HS-5 (cell line): ENCODE measurements around the gene ZNF169.
A peak's percentile ranks its signal among the peaks of the same experiment; 100 is the strongest.
"Not testable (repeated sequence)": the region's sequence is repeated elsewhere in the genome, so short reads cannot be mapped to it uniquely, and the experiment has no call there.

Experiments
- DNase-seq: peaks from one replicate; pipeline ENCODE4 v3.0.0-alpha.2; 2012; ENCODE audit warnings: low read depth

Gene ZNF169

GRCh38 chr9:94259077-94259862, at the start of gene ZNF169:
Gene ZNF169 (plus strand): TSS chr9:94259298. CDS start chr9:94278813, 19,515 bp downstream.
- peak; percentile 56 for DNase-seq

DNA sequence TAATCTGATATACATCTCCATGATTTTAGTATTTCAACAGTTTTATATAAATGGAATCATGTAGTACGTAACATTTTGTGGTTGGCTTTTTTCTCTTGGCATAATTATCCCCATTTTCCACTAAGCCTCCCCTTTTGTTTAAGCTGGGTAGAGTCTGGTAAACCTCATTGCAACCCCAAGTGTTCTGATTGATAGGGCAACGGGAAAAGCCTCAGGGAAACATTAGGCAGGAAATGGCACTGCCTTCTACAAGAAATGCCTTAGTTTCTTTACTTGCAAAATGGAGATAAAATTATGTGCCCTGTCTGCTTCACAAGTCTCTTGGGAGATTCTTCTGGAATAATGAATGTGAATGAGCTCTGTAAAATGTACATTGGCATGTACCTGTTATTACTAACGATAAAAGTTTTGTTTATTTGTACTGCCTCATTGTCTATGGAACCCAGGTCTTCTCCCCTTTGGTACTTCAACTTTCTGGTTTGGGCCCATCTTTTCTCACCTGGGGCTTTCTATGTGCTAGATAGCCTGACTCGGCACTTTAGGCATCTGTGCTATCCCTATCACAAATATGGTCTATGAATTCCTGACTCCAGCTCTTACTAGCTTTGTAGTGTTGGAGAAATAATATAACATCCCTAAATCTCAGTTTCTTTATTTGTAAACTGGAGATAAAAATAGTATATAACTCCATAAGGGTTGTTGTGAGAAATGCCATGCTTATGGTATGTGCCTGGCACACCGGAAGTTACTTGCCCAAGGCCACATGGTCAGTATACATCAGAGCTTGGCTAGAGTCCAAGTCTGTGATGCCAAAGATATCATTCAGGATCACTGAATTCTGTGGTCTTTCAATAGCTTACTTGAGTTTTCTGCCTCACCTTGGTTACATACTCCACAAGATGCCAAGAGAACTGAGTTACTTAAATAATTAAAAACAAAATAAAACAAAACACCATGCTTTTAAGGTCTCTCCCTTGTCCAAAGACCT, 48.2 kb upstream of the ZNF169 start:
- DNase-seq, result no peak

DNA sequence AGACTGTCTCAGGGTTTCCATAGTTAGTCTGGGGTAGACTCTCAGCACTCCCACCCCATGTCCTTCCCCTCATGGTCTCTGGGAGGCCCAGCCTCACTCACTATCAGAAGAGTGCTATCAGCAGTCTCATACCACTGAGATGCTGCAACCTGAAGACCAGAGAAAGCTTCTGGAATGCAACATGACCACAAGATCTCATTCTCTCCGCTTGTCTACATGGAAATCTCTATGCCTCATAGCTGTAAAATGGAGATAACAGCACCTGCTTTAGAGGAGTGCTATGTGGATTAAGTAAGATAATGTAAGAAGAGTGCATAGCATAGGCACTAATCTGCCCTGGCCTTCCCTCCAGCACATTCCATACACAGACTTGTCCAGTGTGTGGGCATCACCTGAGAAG, 47.0 kb upstream of the ZNF169 start:
- no peak for DNase-seq

GRCh38 chr9:94212531-94212930, 46.6 kb upstream of the ZNF169 start:
- no peak for DNase-seq

- peak; percentile 52 for DNase-seq
Observed at GRCh38 chr9:94213511-94214124, 45.5 kb upstream of the ZNF169 start.

DNA sequence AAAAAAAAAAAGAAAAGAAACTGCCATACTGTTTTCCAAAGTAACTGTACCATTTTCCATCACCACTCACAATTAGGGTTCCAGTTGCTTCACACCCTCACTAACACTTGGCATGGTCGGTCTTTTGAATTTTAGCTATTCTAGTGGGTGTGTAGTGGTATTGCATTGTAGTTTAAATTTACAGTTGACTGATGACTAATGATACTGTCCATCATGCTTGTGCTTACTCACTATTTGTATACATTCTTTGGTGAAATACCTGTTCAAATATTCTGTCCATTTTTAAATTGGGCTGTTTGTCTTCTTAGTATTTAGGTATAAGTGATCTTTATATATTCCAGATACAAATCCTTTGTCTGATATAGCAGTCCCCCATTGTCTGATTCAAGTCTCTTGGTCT, 36.2 kb upstream of the ZNF169 start:
- DNase-seq, result no peak

DNA sequence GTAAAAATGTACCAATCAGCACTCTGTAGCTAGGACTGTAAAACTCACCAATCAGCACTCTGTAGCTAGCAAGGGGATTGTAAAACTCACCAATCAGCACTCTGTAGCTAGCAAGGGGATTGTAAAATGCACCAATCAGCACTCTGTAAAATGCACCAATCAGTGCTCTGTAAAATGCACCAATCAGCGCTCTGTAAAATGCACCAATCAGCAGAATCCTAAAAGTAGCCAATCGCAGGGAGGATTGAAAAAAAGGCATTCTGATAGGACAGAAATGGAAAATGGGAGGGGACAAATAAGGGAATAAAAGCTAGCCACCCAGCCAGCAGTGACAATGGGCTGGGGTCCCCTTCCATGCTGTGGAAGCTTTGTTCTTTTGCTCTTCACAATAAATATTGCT, 33.7 kb upstream of the ZNF169 start:
- DNase-seq, result not testable (repeated sequence)

DNA sequence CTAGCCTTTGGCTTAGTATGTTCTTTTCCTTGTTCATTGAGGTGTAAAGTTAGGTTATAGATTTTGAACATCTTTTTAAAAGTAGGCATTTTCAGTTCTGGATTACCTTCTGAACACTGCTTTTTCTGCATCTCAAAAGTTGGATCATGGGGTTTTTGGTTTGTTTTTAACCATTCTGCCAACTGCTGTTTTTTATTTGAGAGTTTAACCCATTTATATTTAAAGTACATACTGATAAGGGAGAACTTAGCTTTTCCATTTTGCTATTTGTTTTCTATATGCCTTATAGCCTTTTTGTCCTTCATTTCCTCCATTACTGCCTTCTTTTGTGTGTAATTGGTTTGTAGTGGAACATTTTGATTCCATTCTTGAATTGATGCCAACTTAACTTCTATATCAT, 30.5 kb upstream of the ZNF169 start:
- DNase-seq, result no peak

DNA sequence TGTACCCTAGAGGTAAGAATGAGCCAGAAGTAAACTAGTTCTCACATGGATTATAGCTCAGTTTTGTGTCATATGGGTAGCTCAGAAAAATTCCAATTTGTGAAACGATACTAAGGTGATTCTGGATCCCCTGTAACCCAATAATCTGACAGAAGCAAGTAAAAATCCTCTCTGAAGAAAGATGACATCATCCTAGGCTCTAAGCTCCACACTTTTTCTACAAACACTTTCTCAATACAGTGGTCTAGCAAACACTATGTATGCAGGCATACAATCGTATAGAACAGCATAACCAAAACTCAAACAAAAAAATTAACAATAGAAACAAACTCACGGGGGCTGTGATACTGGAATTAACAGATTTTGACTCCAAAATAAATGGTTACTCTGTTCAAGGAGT, 26.7 kb upstream of the ZNF169 start:
- no peak for DNase-seq

DNA sequence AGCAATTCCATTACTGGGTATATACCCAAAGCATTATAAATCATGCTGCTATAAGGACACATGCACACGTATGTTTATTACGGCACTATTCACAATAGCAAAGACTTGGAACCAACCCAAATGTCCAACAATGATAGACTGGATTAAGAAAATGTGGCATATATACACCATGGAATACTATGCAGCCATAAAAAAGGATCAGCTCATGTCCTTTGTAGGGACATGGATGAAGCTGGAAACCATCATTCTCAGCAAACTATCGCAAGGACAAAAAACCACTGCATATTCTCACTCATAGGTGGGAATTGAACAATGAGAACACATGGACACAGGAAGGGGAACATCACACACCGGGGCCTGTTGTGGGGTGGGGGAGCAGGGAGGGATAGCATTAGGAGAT, 18.0 kb upstream of the ZNF169 start:
- DNase-seq, result not testable (repeated sequence)

DNA sequence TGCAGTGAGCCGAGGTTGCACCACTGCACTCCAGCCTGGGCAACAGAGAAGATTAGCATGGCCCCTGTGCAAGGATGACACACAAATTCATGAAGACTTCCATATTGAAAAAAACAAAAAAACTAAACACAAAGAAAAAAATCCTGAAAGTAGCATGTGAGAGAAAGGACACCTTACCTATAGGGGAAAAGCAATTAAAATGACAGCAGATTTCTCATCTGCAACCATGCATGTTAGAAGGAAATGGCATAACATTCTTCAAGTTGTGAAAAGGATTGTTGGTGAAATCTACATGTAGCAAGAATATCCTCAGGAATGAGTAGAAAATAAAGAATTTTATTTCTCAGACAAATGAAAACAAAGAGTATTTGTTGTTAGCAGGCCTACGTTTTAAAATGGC, 13.4 kb upstream of the ZNF169 start:
- no peak for DNase-seq

- no peak for DNase-seq
Observed at GRCh38 chr9:94250456-94250855, 8.6 kb upstream of the ZNF169 start.

- no peak for DNase-seq
Observed at GRCh38 chr9:94256007-94256406, 3.1 kb upstream of the ZNF169 start.

DNA sequence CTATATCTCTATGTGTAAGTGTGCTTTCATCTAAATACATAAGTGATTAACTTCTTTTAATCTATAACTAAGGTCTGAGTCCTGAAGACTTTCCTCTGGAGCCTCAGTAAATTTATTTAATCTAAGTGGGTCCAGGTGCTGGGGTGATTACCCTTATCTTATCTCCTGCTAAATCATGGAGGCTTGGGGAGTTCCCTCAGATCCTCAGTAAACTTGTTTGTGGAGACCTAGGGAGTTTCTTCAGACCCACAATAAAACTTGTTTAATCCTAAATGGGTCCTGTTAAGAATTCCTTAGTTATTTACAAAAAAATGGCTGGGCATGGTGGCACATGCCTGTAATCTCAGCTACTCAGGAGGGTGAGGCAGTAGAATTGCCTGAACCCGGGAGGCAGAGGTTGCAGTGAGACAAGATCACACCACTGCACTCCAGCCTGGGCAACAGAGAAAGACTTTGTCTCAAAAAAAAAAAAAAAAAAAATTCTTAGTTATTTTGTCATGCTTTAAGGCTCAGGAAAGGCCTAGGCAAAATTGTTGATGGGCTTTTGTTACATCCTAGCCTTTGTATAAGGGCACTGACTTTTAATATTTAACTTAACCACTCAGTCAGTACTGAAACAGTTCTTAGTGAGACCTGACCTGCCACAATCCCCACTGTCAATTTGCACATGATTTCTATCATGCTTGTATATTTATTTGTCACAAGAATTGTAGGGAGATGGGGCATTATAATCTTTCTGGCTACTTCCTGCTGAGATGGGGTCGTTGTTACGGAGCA, 6.7 kb downstream of the ZNF169 start:
- DNase-seq, result not testable (repeated sequence)

- no peak for DNase-seq
Observed at GRCh38 chr9:94269264-94269663, 10.2 kb downstream of the ZNF169 start.

DNA sequence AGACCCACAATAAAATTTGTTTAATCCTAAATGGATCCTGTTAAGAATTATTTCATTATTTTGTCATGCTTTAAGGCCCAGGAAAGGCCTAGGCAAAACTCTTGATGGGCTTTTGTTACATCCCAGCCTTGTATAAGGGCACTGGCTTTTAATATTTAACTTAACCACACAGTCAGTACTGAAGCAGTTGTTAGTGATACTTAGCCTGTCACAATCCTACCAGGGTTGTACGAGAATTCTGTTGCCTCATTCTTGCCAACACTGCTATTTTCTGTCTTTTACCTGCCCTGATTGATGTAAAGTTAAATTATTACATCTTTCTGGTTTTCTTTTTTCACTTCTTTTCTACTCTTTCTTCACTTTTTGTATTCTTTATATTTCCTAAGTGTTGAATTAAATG, 10.9 kb downstream of the ZNF169 start:
- DNase-seq, result no peak

GRCh38 chr9:94277029-94277428, 17.9 kb downstream of the ZNF169 start:
- DNase-seq, result not testable (repeated sequence)

- no peak for DNase-seq
Observed at GRCh38 chr9:94277885-94278536, 18.9 kb downstream of the ZNF169 start.

GRCh38 chr9:94280409-94280989, 21.4 kb downstream of the ZNF169 start:
- DNase-seq, result no peak

DNA sequence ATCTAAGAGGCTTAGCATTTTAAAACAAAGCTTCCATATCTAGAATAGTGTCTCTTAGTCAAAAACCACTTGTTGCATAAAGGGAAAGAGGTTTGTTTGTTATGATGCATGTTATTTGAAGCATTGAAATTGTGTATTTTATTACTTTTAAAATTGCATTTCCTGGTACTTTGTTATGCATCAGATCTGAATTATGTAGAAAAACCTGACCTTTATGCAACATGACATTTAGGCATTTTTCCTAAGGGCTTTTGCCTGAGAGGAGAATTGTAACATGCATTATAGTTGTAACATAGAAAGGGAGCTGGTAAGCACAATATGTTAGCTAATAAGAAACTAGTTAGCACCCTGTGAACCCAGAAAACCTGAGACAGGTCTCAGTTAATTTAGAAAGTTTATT, 22.0 kb downstream of the ZNF169 start:
- no peak for DNase-seq

- DNase-seq, result no peak
Observed at GRCh38 chr9:94286116-94286515, 27.0 kb downstream of the ZNF169 start.
